ENCODE measurements around the gene SRRM4.

The SRRM4 gene

GRCh38 chr12:119180380-119181040 is 199.2 kb downstream of the SRRM4 start:
- peak; percentile 6; the same call in 1 of the 2 replicates for TF ChIP-seq CTCF (conservative IDR thresholded peaks at IDR 0.05; ENCODE audit: low read length)
- peak overlapping the region; percentile 63 for H3K4me3 ChIP-seq (ENCODE audit: low read length)
- peak; percentile 74 for DNase-seq (ENCODE audit: low read depth)

GRCh38 chr12:119181202-119181601 is 199.9 kb downstream of the SRRM4 start:
- no peak for TF ChIP-seq CTCF (conservative IDR thresholded peaks at IDR 0.05; ENCODE audit: low read length)
- H3K4me3 ChIP-seq (ENCODE audit: low read length): peak overlapping the region; percentile 1; the same call in 1 of the 2 replicates
- no peak for DNase-seq (ENCODE audit: low read depth)

GRCh38 chr12:119181944-119182343 is 200.6 kb downstream of the SRRM4 start:
- DNase-seq (ENCODE audit: low read depth): no peak
- H3K4me3 ChIP-seq (ENCODE audit: low read length): no peak overlapping the region
- TF ChIP-seq CTCF (conservative IDR thresholded peaks at IDR 0.05; ENCODE audit: low read length): no peak

GRCh38 chr12:119182701-119183493 is 201.6 kb downstream of the SRRM4 start:
- TF ChIP-seq CTCF (conservative IDR thresholded peaks at IDR 0.05; ENCODE audit: low read length): no peak
- no peak for DNase-seq (ENCODE audit: low read depth)
- no peak overlapping the region for H3K4me3 ChIP-seq (ENCODE audit: low read length)

GRCh38 chr12:119183942-119184695 is 202.8 kb downstream of the SRRM4 start:
- TF ChIP-seq CTCF (conservative IDR thresholded peaks at IDR 0.05; ENCODE audit: low read length): no peak
- H3K4me3 ChIP-seq (ENCODE audit: low read length): no peak overlapping the region
- DNase-seq (ENCODE audit: low read depth): no peak

GRCh38 chr12:119195256-119195655 is 213.9 kb downstream of the SRRM4 start:
- no peak for DNase-seq (ENCODE audit: low read depth)
- no peak overlapping the region for H3K4me3 ChIP-seq (ENCODE audit: low read length)
- TF ChIP-seq CTCF (conservative IDR thresholded peaks at IDR 0.05; ENCODE audit: low read length): no peak

All from AG10803 (cell line).